NCI-H2196 treated with DMSO at 0.1 percent for 48 hours (cell line): Measurements from ENCODE around the gene PRLHR.

Experiments used
- DNase-seq: peaks from one replicate; lab custom pipeline; 2025; ENCODE audit not compliant: unreplicated experiment; lab: John Stamatoyannopoulos, UW

PRLHR gene

DNA sequence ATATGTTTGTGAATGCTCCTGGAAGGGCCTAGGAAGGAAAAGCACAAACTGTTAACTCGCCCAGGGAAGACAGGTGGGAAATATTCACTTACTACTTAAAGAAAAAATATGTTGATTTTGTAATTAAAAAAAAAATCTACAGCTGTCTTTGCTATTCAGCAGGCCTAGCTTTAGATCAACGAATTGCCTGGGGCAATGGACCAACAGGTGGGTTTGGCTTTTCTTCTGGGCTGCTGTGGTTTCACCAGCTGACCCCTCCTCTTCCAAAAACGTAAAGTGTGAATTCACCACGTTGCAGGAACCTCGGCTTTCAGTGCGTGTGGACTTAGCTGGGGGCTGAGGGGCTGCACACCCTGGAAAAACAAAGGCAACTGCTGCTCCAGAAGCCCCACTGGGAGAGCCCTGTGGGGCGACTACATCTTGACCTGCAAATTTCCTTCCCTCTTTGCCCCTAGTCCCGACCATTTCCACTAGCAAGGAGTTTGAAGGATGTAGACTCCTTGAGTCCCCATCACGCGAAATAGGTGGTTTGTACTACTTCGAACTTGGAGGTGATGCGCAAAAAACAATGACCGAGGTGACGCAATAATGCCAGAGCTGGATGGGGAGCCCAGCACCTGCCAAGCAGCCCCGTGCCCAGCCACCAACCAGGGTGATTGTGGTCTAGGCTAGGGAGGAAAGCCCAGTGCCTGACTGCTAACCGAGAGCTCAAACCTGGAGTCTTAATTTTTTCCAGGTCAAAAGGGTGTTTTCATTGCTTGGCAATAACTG is 7.4 kb downstream of the PRLHR start:
- DNase-seq: no peak

DNA sequence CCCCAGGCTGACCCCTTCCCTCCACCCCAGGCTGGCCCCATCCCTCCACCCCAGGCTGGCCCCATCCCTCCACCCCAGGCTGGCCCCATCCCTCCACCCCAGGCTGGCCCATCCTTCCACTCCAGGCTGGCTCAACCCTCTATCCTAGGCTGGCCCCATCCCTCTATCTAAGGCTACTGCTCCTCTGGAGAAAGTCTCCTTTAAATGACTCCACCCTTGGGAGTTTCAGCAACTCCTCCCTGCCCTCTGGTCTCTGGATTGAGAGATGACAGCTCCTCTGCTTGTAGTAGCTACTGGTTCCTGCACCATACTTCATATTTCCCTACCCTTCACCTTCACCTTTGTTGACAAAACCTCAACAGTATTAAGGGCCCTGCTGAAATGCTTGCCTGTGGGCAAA is 8.5 kb downstream of the PRLHR start:
- no peak for DNase-seq

DNA sequence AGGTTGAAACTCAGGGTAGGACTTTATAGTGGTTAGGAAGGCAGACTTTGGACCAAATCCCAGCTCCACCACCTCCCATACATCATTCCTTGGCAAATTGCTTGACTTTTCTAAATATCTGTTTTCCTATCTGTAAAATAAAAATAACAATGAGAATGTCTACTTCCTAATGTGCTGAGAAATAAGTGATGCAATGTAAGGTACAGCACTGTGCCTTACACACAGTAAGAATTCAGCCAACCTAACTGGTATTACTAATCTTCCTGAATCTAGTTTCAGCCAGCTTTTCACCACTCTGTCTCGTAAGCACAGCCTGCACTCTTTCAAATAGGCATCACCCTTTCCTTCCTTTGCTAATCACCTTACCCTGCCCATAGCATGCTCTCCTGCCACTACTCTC is 9.7 kb downstream of the PRLHR start:
- DNase-seq: no peak

DNA sequence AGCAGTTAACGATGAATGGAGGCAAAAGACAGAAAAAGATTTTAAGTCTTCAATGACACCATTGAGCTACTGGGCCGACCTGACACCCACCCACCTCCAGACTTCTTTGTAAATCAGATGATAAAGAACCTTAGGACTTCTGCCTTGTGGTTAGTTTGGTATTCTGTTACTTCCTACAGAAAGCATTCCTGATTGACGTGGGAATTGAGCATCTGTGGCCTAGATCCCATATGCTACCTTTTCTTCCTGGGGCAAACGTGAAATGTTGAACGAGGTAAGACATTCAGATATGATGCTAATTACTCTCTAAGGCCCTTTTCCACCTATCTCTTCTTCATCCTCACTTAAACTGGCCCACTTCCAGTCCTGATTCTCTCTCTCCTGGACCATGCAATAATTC is 10.2 kb downstream of the PRLHR start:
- no peak for DNase-seq

DNA sequence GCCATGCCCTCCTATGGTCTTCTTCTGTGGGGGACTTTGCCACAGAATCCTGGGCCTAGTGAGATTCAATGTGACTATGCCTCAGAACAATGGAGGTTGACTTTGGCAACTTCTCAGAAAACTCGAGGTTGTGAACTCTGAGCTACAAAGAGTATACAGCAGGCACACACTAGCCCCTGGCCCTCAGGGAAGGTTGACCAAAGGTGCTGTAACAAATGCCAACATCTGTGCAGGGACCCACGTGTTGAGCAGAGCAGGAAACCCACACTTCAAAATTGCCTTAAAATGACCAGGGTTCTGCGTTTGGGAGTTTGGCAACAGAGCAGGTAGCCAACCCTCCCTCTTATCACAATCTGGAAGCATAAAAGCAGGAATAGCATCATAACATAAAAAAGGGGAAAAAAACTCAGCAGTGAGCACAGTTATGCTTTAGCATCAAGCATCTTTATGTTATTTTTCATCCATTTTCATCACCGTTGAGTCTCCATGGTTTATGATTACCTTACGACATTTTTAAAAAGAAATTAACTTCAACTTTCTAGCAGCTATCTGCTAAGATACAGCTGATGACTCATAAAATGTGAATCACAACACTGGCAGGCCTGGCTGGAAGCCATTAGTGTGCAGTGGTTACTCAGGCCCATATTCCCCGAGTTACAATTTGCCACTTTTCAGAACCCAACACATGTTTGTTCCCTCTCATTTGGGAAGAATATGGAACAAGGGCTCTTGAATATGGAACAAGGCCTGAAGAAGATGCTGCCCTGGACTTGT is 11.1 kb downstream of the PRLHR start:
- DNase-seq: no peak

DNA sequence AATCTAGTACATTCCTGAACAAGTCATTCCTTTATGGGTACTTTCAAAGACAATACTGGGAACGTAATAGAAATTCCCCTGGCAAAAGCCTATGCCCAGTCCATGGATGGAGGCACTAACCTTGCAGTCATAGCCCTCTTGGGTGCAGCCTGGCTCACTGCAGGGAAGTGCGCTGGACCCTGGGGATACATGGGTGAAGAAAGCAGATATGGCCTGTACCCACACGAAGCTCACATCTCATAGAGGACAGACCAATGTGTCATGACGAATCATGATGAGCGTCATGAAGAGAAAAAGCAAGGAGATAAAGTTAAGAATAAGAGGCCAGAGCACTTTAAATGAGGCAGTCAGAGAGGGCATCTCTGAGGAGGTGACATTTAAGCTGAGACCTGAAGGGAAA is 11.8 kb downstream of the PRLHR start:
- no peak for DNase-seq

DNA sequence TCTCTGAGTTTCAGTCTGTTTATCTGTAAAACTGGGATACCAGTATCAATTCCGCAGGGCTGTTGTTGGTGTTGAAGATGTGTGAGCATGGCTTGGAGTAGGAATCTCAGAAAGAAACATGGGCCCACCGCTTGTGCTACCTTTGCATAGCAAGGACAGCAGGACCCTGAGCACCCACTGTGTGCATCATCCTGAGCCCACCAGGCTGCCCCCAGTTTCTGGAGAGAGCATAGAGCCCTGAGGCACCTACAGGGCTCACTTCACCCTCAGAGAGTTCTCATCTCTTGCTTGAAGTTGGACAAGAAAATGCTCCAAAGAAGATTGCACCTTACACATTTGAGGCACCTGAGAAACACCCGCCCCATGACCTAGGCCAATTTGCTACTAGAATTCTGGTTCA is 12.9 kb downstream of the PRLHR start:
- DNase-seq: no peak

DNA sequence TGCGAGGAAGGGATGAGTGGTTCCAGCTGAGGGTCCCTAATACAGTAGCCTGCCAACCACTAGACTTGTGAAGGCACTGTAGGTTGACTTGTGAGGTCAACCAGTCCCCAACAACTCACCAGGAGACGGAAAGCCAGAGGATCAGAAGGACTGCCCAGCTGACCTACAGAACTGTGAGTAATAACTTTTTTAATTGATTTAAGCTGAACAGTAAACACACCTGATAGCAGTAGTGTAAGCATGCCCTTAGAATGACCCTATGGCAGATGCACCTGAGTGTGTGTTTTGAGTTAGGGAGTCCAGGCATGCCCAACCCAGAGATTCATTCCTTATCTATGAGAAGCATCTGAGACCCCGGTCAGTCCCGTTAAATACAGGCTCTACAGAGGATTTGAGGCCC is 14.1 kb downstream of the PRLHR start:
- DNase-seq: no peak

DNA sequence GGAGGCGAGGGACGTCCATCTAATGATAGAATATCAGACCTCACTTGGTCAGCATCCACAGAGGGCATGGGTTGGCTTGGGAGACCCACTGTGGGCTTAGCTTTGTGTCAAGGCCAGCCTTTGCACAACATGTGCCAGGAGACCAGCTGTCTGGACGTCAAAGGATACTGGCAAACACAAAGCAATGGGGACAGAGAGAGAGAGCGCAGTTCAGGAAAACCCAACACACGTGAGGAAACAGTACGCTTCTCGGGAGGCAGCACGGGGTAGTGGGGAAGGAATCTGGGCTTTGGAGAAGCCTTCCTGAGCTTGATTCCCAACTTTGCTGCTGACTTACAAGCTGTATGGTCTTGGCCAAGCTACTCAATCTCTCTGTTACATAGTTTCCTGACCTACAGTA is 14.7 kb downstream of the PRLHR start:
- no peak for DNase-seq

DNA sequence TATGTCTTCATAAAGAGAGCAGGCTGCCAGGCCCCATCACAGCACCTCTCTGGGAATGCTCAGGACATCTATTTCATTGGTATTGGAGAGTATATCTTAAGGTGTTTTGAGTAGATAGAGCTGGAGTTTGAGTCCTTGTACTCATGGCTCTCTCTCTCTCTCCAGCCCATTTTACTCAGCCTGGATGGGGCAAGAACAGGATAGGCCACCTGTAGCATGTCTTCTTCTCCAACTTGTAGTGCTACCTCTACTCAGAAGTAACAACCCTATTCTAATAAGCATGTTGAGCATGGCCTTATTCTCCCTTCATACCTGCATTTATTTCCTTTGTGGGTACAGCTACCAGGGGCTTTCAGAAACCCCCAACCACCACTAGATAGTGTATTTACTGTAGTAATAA is 21.9 kb downstream of the PRLHR start:
- no peak for DNase-seq

DNA sequence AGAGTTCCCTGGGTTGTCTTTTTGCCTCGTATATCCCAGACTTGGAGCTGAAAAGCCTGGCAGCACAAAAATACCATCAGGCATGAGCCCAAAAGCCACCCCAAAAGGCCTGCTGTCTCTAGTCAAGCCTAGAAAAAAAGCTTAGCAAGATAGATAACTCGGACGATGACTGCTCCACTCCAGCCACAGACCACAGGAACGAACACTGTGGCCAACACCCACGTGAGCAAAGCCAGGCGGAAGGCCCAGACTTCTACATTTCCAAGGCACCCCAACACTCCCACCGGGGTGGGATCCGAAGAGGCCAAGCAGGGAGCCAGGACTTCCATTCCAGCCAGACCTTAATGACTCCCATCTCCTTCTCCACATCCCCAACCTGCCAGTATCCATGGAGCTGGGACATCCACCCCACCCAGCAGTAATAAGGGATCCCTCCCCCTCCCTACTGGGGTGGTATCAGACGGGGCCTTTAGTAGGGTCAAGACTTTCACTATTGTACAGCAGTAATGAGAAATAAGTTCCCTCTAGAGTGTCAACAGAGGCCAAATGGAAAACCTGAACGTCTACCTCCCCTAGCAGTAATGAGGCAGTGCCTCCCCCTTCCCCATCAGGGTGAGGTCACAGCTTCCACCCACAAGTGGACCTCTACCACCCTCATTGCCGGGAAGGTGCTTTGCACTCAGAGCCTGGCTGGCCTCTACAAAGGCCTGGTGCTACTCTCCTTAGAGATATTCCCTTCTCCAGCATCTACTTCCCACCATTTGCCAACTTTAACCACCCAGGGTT is 23.0 kb downstream of the PRLHR start:
- no peak for DNase-seq

DNA sequence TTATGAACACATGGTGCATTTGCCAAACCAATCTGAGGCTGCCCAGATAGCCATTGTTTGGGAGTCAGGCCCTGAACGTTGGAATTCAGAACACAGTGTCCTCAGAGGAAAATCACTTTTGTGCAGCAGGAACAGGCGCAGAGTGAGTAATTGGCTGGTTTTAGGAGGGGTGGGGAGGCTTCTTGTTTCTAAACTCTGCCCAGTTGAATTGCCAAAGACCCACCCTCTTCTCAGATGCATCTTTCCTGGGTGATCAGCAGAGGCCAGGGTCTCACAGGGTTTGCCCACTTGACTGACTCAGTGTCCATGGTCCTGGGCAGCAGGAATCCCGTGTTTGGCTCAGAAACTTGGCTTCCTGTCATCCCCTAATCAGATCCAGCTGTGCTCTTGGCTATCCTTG is 24.3 kb downstream of the PRLHR start:
- DNase-seq: no peak

DNA sequence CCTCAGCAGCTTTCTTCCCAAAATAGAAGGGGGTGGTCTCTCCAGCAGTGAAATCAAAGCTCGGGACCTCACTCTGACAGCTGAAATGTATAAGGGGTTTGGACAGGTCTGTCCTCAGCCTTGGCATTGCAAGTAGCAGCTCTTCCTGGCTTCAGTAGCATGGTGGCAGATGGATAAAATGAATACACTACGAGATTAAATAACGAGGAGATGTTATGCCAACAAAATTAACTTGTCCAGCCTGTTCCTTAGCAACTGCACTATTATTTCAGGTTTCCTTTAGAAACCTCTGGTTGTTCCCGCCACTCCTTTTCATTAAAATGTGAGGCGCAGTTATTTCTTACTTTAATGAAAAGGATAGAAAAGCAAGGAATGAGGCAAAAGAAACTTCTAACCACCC is 24.9 kb downstream of the PRLHR start:
- no peak for DNase-seq

DNA sequence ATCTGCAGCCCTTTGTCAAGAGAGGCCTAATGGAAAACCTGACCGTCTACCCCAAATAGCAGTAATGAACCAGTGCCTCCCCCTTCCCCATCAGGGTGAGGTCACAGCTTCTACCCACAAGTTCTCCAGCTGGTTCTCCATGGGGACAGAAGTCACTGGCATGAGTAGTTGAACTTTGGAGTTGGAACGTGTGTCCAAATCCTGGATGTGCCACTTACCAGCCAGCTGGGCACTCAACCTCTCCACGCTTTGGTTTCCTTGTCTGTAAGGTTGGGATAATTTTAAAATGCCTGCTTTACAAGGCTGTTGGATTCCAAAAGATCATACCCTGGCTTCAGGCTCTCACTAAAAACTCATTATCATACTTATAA is 25.6 kb downstream of the PRLHR start:
- no peak for DNase-seq

DNA sequence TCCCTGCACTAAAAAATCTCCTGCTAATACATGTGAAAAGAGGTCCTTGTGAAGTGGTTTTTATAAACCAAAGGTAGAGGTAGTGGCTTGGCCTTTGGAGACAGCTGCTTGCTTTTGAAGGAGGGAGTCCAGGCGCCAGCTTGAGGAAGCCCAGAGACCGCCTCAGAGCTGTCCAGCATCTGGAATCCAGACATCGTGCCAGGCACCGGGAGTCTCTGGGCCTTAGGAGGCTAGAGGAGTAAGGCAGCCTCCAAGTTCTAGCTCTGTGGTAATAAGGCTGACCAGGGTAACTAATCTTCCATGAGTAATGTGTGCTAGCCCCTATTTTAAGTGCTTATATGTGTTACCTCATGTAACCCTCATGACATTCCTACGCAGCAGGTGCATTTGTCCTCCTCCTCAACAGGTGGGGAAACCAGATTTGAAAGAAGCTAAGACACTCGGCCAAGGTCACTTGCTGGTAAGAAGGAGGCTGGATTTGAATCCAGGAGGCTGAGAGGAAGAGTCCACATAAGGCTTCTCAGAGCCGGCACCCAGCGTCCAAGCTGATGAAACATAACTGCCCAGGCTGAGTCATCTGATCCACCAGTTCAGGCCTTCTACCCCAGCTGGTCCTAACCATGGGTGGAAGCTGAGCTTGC is 26.1 kb downstream of the PRLHR start:
- no peak for DNase-seq

DNA sequence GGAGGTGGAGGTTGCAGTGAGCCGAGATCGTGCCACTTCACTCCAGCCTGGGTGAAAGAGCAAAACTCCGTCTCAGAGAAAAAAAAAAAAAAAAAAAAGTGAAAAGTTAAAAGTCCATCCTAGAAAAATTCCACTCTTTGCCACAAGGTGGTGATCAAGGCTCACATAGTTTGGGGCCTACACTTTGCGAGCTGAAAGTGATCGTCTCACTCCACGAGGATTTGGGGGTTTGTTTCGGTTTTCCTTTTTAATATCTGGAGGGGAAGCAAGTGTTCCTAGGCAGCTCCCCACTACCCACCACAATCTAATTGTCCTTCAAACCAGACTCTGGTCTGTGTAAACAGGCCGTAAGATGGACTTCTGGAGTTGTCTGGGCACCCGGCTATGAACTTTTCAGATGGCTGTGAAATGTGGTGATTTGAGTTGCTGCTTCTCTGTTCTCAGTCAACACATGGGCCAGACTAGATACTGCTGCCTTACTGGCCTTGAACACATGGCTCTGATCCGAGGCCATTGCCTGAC is 27.1 kb downstream of the PRLHR start:
- DNase-seq: no peak

DNA sequence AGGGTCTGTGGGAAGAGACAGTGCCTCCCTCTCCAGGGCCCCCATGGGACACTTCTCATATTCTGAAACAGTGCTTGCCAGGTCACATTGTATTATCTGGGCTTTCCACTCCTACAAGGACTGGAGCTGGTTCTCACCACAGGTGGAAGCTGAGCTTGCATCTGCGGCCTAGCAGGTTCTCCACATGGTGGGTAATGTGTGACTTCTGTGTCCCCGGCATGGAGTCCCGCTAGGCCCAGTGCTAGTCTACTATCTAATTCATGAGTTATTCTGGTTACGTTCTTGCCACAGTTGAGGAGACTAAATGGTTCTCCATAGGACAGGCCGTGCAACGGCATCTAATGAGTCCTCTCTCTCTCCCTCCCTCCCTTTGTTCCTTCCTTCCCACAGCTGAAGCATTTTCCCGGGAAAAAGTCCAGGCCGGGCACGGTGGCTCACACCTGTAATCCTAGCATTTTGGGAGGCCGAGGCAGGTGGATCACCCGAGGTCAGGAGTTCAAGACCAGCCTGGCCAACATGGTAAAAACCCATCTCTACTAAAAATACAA is 27.7 kb downstream of the PRLHR start:
- no peak for DNase-seq

DNA sequence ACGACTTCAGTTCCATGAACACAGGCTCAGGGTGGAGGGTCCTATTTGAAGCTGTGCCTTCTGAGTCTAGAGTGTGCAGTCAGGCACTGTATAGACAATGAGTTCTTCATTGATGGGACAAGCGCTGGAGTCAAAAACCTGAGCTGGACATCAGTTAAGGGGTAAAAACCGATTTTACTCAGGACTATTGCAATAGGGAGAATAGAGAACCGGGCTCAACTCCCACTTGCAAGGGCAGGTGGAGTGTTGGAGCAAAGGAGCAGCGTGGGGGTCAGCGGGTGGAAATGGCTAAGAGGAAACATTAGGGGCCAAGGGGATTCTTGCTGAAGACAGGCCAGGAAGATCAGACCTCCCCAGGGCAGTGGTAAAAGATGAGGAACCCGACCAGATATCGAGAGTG is 28.5 kb downstream of the PRLHR start:
- no peak for DNase-seq

DNA sequence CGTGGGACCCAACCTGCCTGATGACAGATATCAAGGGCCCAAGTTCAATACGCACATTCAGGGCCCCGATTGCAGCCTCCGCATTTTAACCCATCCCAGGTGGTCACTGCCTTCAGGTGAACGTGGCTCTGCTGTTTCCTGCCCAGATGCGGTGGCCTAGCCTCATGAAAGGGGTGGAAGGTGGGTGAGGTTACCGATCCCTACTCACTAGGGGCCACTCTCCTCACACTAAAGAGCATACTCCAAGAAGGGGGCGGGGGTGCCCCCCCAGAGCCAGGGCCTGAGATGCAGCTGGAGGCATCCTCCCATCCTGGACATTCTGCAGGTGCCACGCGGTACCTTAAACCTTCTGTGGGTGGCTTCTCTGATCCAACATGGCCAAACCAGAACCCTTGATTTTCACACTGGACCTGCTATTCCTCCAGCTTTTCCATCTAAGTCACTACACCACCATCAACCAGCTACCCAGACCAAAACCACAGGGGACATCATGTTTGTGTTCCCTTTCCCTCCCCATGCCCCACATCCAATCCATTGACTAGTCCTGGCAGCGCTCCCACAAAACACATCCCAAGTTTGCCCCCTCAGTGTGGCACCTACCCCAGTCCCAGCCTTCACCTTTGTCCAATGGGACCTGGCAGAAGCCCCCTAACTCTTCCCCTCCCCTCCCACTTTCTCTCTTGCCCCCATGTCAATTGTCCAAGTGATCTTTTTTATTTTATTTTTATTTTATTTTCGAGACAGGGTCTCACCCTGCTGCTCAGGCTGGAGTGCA is 30.0 kb downstream of the PRLHR start:
- DNase-seq: no peak

DNA sequence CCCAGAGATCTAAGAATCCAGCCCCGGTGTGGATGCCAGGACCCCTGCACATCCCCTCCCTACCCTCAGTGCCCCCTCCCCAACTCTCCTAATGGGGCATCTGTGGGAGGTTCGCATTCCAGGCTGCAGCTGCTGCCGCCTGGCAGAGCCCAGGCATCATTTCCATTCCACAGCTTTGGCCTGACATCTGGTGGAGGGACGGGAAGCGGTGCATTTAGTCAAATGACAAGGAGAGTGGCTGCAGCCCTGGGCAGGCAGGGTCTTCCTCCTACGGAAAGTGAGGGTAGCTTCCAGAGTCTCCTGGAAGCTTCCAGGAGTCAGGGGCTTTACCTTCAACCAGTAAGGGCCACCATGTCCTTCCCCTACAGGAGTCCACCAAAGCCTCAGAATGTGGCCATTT is 30.8 kb downstream of the PRLHR start:
- no peak for DNase-seq
